HG03520 (cell line): ENCODE results near the gene KDM5B.

Experiments
- ATAC-seq: cut with Tn5 transposase; IDR thresholded peaks from one replicate; pipeline ENCODE4 v1.9.1; 2021; ENCODE audit warnings: mild to moderate bottlenecking, moderate library complexity; ENCODE audit not compliant: unreplicated experiment

The KDM5B gene

DNA sequence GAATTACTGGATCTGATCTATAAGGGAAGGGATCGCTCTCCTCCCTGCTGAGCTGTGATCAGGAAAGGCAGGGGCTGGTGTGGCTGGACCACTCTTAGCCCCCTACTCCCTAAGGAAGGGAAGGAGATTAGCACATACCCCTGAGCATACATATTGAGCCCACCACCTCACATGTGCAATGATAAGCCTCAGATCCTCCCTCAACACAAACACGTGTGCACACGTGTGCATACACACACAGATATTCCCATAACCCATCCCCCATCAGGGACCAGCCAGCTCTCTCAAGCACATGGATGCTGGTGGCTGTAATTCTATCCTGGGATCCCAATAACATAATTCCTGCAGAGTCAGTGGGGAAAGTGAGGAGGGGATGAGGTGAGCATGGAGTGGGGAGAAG, 119.1 kb downstream of the KDM5B start:
- ATAC-seq = no peak

DNA sequence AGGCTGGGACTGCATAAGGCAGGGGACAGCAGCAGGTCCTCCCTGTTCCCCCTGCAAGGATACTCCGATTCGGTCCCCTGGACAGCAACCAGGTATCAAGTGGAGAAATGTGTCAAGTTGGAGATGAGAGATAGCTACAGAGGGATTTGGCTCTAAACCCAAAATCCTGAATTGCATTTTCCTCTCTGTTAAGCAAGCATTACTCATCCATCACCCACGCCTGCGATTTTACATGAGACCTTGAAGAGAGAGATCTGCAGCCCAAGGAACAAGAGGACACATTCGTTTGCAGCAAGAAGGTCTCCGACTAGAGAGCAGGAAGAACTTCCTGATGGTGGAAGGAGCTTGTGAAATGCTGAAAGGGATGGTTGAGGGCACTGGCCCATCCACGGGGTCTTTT, 119.8 kb downstream of the KDM5B start:
- no peak for ATAC-seq

DNA sequence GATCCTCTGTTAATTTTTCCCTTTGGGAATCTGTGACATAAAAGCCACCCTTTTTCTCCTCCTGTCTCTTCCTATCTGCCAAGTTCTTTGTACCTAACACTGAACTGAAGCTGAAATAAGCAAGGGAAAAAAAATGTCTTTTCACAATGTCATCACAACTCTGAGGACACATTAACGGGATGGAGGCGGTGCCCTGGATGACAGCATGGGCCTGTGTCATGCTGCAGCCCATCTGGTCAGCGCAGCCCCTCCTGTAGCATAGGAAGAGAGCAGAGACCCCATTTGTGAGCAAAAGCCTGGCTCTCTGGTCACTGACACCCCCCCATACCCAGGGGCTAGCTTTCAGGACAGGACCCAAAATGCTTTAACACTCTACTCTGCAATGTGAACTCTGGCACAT, 120.4 kb downstream of the KDM5B start:
- ATAC-seq = no peak

DNA sequence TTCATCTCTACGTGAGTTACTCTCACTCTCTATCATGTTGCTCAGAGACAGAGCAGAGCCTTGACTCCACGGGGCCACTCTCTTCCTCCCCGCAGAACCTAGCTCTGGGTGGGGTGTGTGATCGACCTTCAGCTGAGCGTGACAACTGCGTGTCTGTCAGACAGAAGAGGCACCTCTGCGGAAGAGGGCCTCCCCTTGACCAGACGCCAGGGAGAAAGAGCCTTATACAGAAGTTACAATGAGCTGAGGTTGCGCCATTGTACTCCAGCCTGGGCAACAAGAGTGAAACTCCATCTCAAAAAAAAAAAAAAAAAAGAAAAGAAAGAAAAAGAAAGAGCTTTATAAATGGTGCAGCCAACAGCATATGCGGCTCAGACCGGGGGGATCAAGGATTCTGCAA, 120.9 kb downstream of the KDM5B start:
- no peak for ATAC-seq

DNA sequence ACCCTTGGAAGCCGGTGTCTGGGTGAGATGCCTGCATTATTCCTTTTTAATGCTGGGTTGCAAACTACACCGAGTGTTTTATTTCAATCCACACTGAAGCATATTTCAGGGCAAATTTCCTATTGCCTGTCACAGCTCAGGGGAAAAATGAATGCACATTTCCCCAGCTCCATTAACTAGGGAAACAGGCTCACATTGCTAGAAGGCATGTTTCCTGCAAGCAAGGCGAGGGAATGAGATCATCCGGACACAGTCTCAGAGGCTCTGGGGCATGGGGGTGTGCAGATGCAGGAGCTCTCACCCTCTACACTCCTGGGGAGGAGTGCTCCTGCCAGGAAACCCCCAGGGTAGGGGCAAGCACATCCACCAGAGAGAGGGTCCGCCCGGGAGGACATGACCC, 122.6 kb downstream of the KDM5B start:
- ATAC-seq = no peak

DNA sequence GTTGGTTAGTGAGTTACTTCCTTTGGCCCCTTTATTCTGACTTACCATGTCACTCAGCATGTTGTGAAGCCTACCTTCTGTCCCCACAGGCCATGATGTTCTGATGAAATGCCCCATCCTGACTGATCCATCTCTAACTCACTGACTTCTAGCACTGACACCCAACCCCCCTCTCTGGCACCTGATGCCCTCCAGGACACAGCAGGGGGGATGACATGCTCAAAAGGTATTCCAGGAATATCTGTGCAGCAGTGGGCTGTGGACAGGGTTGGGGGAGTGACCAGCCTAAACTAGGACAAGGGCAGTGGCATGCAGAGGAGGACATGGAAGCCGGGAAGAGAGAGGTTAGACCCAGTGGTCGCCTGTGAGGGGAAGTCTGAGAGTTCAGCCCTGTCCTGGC, 123.5 kb downstream of the KDM5B start:
- no peak for ATAC-seq

DNA sequence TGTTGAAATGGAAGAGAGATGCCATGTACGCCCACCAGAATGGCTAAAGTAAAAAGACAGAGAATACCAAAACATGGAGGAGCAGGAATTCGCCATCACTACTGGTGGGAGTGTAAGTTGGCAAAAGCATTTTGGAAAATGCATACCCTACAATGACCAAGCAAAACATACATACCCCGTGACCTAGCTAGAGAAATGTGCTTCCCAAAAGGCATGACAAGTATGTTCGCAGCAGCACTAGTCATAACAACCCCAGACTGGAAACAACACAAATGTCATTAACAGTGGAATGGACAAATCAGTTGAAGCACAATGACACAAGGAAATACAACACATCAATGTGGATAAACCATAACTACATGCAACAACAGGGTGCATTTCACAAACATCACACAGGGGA, 125.2 kb downstream of the KDM5B start:
- no peak for ATAC-seq

DNA sequence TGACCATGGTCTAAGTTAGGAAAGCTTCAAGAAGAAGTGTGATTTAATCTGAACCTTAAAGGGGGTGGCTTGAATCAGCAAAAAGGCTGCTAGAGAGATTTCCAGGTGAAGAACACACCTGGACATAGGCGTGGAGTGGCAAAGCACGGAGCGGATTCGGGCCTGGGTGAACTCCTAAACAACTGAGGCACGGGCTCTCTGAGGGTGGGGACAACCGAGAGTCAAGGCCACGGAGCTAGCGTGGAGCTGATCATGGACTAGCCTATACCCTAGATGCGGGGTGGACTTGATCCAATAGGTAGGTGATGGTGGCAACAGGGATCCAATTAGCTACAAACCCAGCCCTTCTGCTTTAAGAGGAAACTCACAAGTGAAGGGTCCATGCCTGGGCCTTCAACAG, 125.7 kb downstream of the KDM5B start:
- no peak for ATAC-seq

DNA sequence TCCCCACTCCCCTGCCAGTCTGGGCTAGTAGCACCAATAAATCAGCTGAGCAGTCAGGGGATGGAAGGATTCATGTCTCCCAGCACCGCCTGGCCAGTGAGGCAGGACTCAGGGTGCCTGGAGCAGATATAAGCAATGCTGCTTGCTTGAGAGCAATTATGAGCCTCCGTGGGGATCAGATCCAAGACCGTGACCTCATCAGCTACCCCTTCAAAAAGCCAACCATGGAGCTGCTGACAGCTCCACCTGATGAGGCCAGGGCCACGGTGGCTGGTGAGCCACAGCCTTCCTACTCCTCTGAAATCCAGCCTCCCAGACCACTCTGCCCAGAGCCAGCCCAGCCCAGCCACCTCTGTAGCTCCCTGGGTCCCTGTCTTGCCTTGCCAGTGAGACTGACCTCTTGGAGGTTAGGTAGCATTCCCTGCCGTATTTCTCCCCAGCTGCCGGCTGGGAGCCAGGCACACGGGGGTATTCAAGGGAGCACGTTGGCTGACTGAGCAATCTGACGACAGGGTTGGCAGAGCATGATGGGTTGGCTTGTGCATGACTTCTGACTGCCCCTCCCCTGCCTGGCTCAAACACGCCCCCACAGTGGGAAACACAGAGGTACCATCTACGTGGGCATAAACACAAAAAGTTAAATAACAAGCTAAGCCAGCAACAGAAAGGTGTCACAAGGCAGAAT, 126.3 kb downstream of the KDM5B start:
- no peak for ATAC-seq

DNA sequence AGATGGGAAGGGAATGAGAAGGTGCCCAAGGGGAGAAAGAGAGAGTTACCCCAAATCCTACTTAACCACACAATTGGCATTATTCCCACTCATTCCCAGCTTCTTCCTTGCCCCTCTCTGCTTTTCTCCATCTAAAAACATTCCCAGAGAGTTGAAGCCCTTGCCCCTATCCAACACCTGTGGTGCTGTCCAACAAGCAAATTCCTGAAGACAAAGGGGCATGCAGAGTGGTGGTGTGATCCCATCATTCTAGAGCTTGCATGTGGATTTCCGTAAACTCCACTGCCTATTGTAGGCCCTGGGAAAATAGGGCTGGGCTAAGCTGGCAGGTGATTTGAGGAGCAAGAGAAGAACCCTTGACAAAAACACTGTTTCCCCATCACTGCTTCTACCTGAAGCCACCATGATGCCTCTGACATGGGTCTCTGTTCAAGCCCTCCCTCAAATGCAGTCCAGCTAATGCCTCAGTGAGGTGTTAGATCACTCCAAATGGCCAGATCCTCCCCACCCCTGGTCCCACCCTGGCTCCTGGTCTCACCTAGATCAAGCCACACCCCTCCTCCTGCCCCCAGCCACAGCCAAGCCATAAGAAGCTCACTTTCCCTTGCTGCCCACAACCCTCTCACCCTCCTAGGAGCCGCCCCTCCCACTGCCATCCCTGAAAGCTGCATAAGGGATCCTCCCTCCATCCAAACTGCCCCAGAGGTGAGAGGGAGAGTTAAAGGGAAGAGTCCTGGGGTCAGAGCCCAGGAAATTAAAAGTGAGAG, 127.5 kb downstream of the KDM5B start:
- ATAC-seq = no peak

DNA sequence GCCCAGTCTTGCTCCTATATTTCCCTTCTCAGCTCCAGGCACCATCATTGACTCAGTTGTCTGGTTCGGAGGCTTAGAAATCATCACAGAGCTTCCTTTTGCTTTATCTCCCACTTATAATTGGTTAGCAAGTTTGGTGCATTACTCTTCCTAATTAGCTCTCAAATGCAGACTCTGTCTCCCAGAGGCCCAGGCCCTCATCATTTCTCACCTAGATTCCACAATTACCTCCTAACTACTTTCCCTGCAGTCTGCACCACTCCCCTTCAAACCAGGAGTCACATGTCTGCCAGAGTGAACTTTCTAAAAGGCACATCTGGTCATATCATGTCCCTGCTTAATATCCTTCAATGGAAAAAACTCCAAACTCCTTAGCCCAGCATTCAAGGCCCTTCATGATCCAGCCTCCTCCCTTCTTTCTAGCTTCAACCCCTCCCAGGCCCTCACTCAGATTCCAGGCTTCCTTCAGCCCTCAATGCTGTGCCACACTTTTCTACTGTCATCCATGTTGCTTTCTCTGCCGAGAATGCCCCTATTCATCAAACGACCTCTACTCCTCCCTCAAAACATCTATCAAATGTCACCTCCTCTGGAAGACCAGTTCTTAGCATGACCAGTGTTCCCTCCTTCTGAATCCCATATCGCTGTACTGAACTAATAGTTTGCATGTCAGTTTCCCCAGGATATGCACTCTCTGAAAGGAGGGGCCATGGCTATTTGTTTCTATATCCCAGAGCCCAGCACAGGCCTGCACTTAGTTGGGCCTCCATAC, 128.6 kb downstream of the KDM5B start:
- ATAC-seq = no peak

DNA sequence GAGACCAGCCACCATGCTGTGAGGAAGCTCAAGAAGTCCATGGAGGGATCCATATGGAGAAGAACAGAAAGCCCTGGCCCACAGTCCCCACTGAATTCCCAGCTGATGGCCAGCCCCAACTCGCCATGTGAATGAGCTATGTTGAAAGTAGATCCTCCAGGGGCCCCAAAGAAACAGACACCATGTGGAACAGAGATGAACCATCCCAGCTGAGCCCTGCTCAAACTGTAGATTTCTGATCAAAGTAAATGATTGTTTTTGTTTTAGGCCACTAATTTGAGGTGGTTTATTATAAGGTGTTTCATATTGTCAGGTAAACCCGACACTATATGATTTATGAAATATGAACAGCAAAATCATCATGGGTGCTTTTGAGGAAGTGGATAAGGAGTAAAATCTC, 130.8 kb downstream of the KDM5B start:
- ATAC-seq = no peak
